SK-N-MC (cell line): ENCODE results near the gene TADA1.

ENCODE experiments used
- EZH2 ChIP-seq: fragments of 200-600 bp; sonication (generic); IDR thresholded peaks from one replicate; pipeline ENCODE4 v1.6.1; 2017; ENCODE audit warnings: antibody characterized with exemption
- POLR2AphosphoS5 ChIP-seq: IDR thresholded peaks from 2 replicates; pipeline ENCODE4 v1.6.1; 2012; ENCODE audit warnings: mild to moderate bottlenecking, low read depth, low read length, borderline replicate concordance

DNA sequence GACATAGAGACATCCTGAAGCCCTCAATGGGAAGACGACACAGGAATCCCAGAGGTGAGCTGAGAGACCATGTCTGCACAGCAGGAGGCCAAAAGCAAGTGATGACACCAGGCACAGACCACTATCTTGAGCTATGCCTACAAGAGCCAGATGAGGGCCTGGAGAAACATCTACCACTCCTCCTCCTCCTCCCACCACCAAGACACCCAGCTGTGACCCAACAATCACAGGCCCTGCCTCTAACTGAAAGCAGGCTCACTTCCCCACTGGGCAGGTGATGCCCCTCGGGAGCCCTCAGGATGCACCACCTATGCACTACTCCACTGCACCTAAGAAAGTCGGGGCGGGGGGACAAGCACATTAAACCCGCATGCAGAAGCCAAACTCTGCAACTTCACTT, 16.5 kb downstream of the TADA1 start:
- TF ChIP-seq POLR2AphosphoS5 = no peak
- TF ChIP-seq EZH2 = no peak
